HEK293 (cell line): ENCODE results near the gene SLC35F3.

ENCODE experiments used
- GLI2 ChIP-seq: fragments of 450-650 bp; formaldehyde crosslinking; IDR thresholded peaks from 2 replicates; pipeline ENCODE4; 2017; ENCODE audit warnings: missing biosample characterization, missing genetic modification characterization, low read depth, borderline replicate concordance
- SP2 ChIP-seq: fragments of 450-650 bp; formaldehyde crosslinking; IDR thresholded peaks from 2 replicates; pipeline ENCODE4 v1.5.1; 2016; ENCODE audit warnings: missing biosample characterization, missing genetic modification characterization
- ZBTB10 ChIP-seq: fragments of 450-650 bp; formaldehyde crosslinking; IDR thresholded peaks from 2 replicates; pipeline ENCODE4 v1.5.1; 2016; ENCODE audit warnings: missing biosample characterization, missing genetic modification characterization
- ZBTB21 ChIP-seq: fragments of 450-650 bp; formaldehyde crosslinking; IDR thresholded peaks from 2 replicates; pipeline ENCODE4 v1.5.1; 2017; ENCODE audit warnings: missing biosample characterization, missing genetic modification characterization
- ZBTB44 ChIP-seq: fragments of 450-650 bp; IDR thresholded peaks from 2 replicates; pipeline ENCODE4 v1.5.1; 2018; ENCODE audit warnings: missing biosample characterization, mild to moderate bottlenecking, missing genetic modification characterization
- ZBTB48 ChIP-seq: fragments of 450-650 bp; formaldehyde crosslinking; IDR thresholded peaks from 2 replicates; pipeline ENCODE4 v1.5.1; 2016; ENCODE audit warnings: missing biosample characterization, missing genetic modification characterization
- ZBTB49 ChIP-seq: fragments of 450-650 bp; formaldehyde crosslinking; IDR thresholded peaks from 2 replicates; pipeline ENCODE4 v1.5.1; 2016; ENCODE audit warnings: missing biosample characterization, missing genetic modification characterization, low read depth
- ZBTB7A ChIP-seq: fragments of 450-650 bp; formaldehyde crosslinking; IDR thresholded peaks from 2 replicates; pipeline ENCODE4 v1.5.1; 2016; ENCODE audit warnings: low read depth, missing biosample characterization, missing genetic modification characterization
- ZNF121 ChIP-seq: fragments of 450-650 bp; formaldehyde crosslinking; IDR thresholded peaks from 2 replicates; pipeline ENCODE4 v1.5.1; 2016; ENCODE audit warnings: missing biosample characterization, missing genetic modification characterization
- ZNF23 ChIP-seq: fragments of 450-650 bp; formaldehyde crosslinking; IDR thresholded peaks from 2 replicates; pipeline ENCODE4 v1.5.1; 2016; ENCODE audit warnings: missing biosample characterization, missing genetic modification characterization, borderline replicate concordance
- ZNF274 ChIP-seq, 2 experiments: fragments of 200-500 bp in 1 of 2; fragments of 450-650 bp in 1 of 2; sonication (Bioruptor generic) in 1 of 2; formaldehyde crosslinking in 1 of 2; IDR thresholded peaks; 2 replicates each; pipeline versions ENCODE4 v1.5.1 to v1.6.1; 2014 to 2016; ENCODE audit warnings: borderline replicate concordance in 1 of 2, inconsistent platforms in 1 of 2, low read length in 1 of 2, missing biosample characterization in 1 of 2, missing genetic modification characterization in 1 of 2
- ZNF280D ChIP-seq: fragments of 450-650 bp; formaldehyde crosslinking; IDR thresholded peaks from 2 replicates; pipeline ENCODE4 v1.5.1; 2016; ENCODE audit warnings: missing biosample characterization, missing genetic modification characterization
- ZNF362 ChIP-seq: fragments of 450-650 bp; formaldehyde crosslinking; IDR thresholded peaks from 2 replicates; pipeline ENCODE4 v1.5.1; 2016; ENCODE audit warnings: missing biosample characterization, missing genetic modification characterization
- ZNF423 ChIP-seq: fragments of 450-650 bp; formaldehyde crosslinking; IDR thresholded peaks from 2 replicates; pipeline ENCODE4 v1.5.1; 2016; ENCODE audit warnings: missing biosample characterization, missing genetic modification characterization
- ZNF433 ChIP-seq: fragments of 450-650 bp; formaldehyde crosslinking; IDR thresholded peaks from 2 replicates; pipeline ENCODE4 v1.5.1; 2016; ENCODE audit warnings: missing biosample characterization, missing genetic modification characterization, low read depth
- ZNF529 ChIP-seq: fragments of 450-650 bp; formaldehyde crosslinking; IDR thresholded peaks from 2 replicates; pipeline ENCODE4 v1.5.1; 2017; ENCODE audit warnings: missing genetic modification characterization, missing biosample characterization; ENCODE audit not compliant: insufficient replicate concordance
- ZNF660 ChIP-seq: fragments of 450-650 bp; IDR thresholded peaks from 2 replicates; pipeline ENCODE4 v1.5.1; 2018; ENCODE audit warnings: missing biosample characterization, mild to moderate bottlenecking, missing genetic modification characterization
- ZNF664 ChIP-seq: fragments of 450-650 bp; formaldehyde crosslinking; IDR thresholded peaks from 2 replicates; pipeline ENCODE4 v1.5.1; 2016; ENCODE audit warnings: missing biosample characterization, missing genetic modification characterization
- ZNF677 ChIP-seq: fragments of 450-650 bp; IDR thresholded peaks from 2 replicates; pipeline ENCODE4 v1.5.0; 2018; ENCODE audit warnings: missing biosample characterization, mild to moderate bottlenecking, missing genetic modification characterization, moderate library complexity
- ZNF776 ChIP-seq: fragments of 450-650 bp; formaldehyde crosslinking; IDR thresholded peaks from 2 replicates; pipeline ENCODE4 v1.5.0; 2017; ENCODE audit warnings: missing biosample characterization, missing genetic modification characterization, borderline replicate concordance
- ZNF791 ChIP-seq: fragments of 450-650 bp; formaldehyde crosslinking; IDR thresholded peaks from 2 replicates; pipeline ENCODE4 v1.5.1; 2016; ENCODE audit warnings: missing biosample characterization, missing genetic modification characterization
- ZNF843 ChIP-seq: fragments of 450-650 bp; formaldehyde crosslinking; IDR thresholded peaks from 2 replicates; pipeline ENCODE4 v1.5.1; 2016; ENCODE audit warnings: missing biosample characterization, missing genetic modification characterization
- TF ChIP-seq, protein P1 (sequence below): IDR thresholded peaks from 2 replicates; pipeline ENCODE4 v1.6.1; 2011; ENCODE audit warnings: mild to moderate bottlenecking, low read depth, low read length, borderline replicate concordance
- TF ChIP-seq, protein P2 (sequence below): fragments of 450-650 bp; formaldehyde crosslinking; IDR thresholded peaks from 2 replicates; pipeline ENCODE4 v1.5.1; 2017; ENCODE audit warnings: missing biosample characterization, missing genetic modification characterization

The SLC35F3 gene

GRCh38 chr1:234326497-234327366 is 422.3 kb downstream of the SLC35F3 start (continued):
- TF ChIP-seq ZBTB7A = no peak
- no peak for TF ChIP-seq ZNF677 (tag by site-specific recombination)
- no peak for TF ChIP-seq ZNF280D (tag by site-specific recombination)
- TF ChIP-seq ZBTB48 (tag by site-specific recombination) = no peak
- TF ChIP-seq ZNF121 (tag by site-specific recombination) = no peak
- 0 out of 2 replicates have a peak, but pooled peaks have one; percentile 18 for TF ChIP-seq ZNF843
- TF ChIP-seq ZNF529 = no peak
- 0 out of 2 replicates have a peak, but pooled peaks have one; percentile 55 for TF ChIP-seq ZNF664
- TF ChIP-seq ZNF776 (tag by site-specific recombination) = no peak
- TF ChIP-seq ZNF433 = no peak
- TF ChIP-seq, protein P1, sequence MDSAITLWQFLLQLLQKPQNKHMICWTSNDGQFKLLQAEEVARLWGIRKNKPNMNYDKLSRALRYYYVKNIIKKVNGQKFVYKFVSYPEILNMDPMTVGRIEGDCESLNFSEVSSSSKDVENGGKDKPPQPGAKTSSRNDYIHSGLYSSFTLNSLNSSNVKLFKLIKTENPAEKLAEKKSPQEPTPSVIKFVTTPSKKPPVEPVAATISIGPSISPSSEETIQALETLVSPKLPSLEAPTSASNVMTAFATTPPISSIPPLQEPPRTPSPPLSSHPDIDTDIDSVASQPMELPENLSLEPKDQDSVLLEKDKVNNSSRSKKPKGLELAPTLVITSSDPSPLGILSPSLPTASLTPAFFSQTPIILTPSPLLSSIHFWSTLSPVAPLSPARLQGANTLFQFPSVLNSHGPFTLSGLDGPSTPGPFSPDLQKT = no peak
- TF ChIP-seq ZNF274 (IDR thresholded peaks at IDR 0.05; ENCODE audit: low read length) = no peak
- TF ChIP-seq ZNF274 (tag by site-specific recombination; IDR thresholded peaks at IDR 0.05; ENCODE audit: borderline replicate concordance) = no peak
- no peak for TF ChIP-seq SP2 (tag by site-specific recombination)
- TF ChIP-seq ZNF791 (tag by site-specific recombination) = no peak
- TF ChIP-seq ZBTB49 (tag by site-specific recombination) = no peak
- TF ChIP-seq, protein P2, sequence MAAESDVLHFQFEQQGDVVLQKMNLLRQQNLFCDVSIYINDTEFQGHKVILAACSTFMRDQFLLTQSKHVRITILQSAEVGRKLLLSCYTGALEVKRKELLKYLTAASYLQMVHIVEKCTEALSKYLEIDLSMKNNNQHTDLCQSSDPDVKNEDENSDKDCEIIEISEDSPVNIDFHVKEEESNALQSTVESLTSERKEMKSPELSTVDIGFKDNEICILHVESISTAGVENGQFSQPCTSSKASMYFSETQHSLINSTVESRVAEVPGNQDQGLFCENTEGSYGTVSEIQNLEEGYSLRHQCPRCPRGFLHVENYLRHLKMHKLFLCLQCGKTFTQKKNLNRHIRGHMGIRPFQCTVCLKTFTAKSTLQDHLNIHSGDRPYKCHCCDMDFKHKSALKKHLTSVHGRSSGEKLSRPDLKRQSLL = no peak
- no peak for TF ChIP-seq ZNF362 (tag by site-specific recombination)
- TF ChIP-seq GLI2 (tag by site-specific recombination) = no peak
- no peak for TF ChIP-seq ZBTB10 (tag by site-specific recombination)
- TF ChIP-seq ZNF423 (tag by site-specific recombination) = no peak
- no peak for TF ChIP-seq ZNF23 (tag by site-specific recombination)
- TF ChIP-seq ZBTB44 (tag by site-specific recombination) = 0 out of 2 replicates have a peak, but pooled peaks have one; percentile 34
- no peak for TF ChIP-seq ZBTB21 (tag by site-specific recombination)
- TF ChIP-seq ZNF660 = peak; percentile 84; the same call in 1 of the 2 replicates
